Caco-2 (cell line): Measurements from ENCODE around the gene VSIR. TPM values are rescaled to one million over a fixed set of nuclear protein-coding genes. Genes with fewer than 3 reads are reported as not detected.

Experiments used
- Bru-seq: library from RNA; stranded (reverse); fragments of 400-500 nt; gene quantifications from one replicate; lab custom pipeline; 2021; lab: Mats Ljungman, UMichigan
- BruChase-seq, 2 experiments: library from RNA; stranded (reverse); fragments of 400-500 nt; gene quantifications; one replicate each; lab custom pipeline; 2021; lab: Mats Ljungman, UMichigan
- BruUV-seq: library from RNA; stranded (reverse); fragments of 400-500 nt; replicated peaks from 2 replicates; lab custom pipeline; 2021; lab: Mats Ljungman, UMichigan
- CTCF ChIA-PET: fragments of 300-600 bp; sonication (Branson Sonifier 250); formaldehyde crosslinking; loops from one replicate; lab custom pipeline; 2022; ENCODE audit warnings: antibody characterized with exemption; lab: Charles Lee
- POLR2A ChIA-PET: fragments of 300-600 bp; sonication (Branson Sonifier 250); formaldehyde crosslinking; loops from one replicate; lab custom pipeline; 2022; ENCODE audit warnings: antibody characterized with exemption; lab: Charles Lee
- DNase-seq, 2 experiments: peaks; one replicate each; pipeline versions ENCODE4 v3.0.0 to v3.0.0-alpha.2; 2020 to 2022
- H3K27me3 ChIP-seq: replicated peaks from 2 replicates; pipeline ENCODE4 v1.6.0; 2011; ENCODE audit warnings: low read length; ENCODE audit not compliant: control insufficient read depth, insufficient read depth
- H3K36me3 ChIP-seq: 2 replicates; pipeline ENCODE4 v1.5.1; 2011; ENCODE audit warnings: low read length; ENCODE audit not compliant: control insufficient read depth, insufficient read depth
- H3K4me1 ChIP-seq: fragments of 250-450 bp; sonication (Bioruptor Pico); 2 replicates; pipeline ENCODE4 v1.5.1; 2020; ENCODE audit warnings: mild to moderate bottlenecking
- H3K4me3 ChIP-seq: 2 replicates; pipeline ENCODE4 v1.5.1; 2011; ENCODE audit warnings: low read depth, mild to moderate bottlenecking, control low read depth, low read length
- H3K9me3 ChIP-seq: fragments of 250-450 bp; sonication (Bioruptor Pico); 2 replicates; pipeline ENCODE4 v1.5.1; 2020; ENCODE audit warnings: mild to moderate bottlenecking, moderate library complexity
- H3K27ac Mint-ChIP-seq: one replicate; pipeline ENCODE4 v1.8.0; 2022; ENCODE audit warnings: mixed read lengths; ENCODE audit not compliant: unreplicated experiment
- H3K27me3 Mint-ChIP-seq: one replicate; pipeline ENCODE4 v1.8.0; 2022; ENCODE audit warnings: mixed read lengths; ENCODE audit not compliant: insufficient read depth, unreplicated experiment
- H3K36me3 Mint-ChIP-seq: one replicate; pipeline ENCODE4 v1.8.0; 2022; ENCODE audit warnings: mild to moderate bottlenecking, mixed read lengths; ENCODE audit not compliant: insufficient read depth, unreplicated experiment
- H3K4me1 Mint-ChIP-seq: one replicate; pipeline ENCODE4 v1.8.0; 2022; ENCODE audit warnings: low read depth, mixed read lengths; ENCODE audit not compliant: unreplicated experiment
- H3K4me3 Mint-ChIP-seq: one replicate; pipeline ENCODE4 v1.8.0; 2022; ENCODE audit warnings: mild to moderate bottlenecking, moderate library complexity, mixed read lengths; ENCODE audit not compliant: unreplicated experiment
- H3K9me3 Mint-ChIP-seq: one replicate; pipeline ENCODE4 v1.8.0; 2022; ENCODE audit warnings: mixed read lengths; ENCODE audit not compliant: unreplicated experiment
- CTCF ChIP-seq, 2 experiments: fragments of 200-600 bp in 1 of 2; IDR thresholded peaks; 1 replicate in 1 of 2; 2 replicates in 1 of 2; pipeline versions ENCODE4 v1.5.1 to v1.8.0; 2011 to 2022; ENCODE audit warnings: antibody characterized with exemption in 1 of 2, control low read depth in 1 of 2, inconsistent platforms in 1 of 2, low read depth in 1 of 2, low read length in 1 of 2, mild to moderate bottlenecking in 1 of 2, moderate library complexity in 1 of 2; ENCODE audit not compliant: insufficient read depth in 1 of 2, severe bottlenecking in 1 of 2, unreplicated experiment in 1 of 2
- intact Hi-C: fragments of 100-400 bp; cut with micrococcal nuclease; formaldehyde crosslinking; loops from one replicate; pipeline ENCODE4 v1.10.0; 2022; ENCODE audit not compliant: unreplicated experiment
- long read RNA-seq: library from polyadenylated mRNA; stranded (forward); transcript quantifications from one replicate; pipeline ENCODE4 v2.0.0, GENCODE V29; 2022
- total RNA-seq: library from RNA; stranded (reverse); gene quantifications from 2 replicates; pipeline ENCODE4 v1.2.3, GENCODE V29; 2022

The VSIR gene
- 41.9 and 44.0 TPM in 2 replicates for total RNA-seq
- percentile 64 among the genes with signal in this experiment for Bru-seq, nascent RNA
- BruChase-seq, experiment 1, labeled RNA remaining after a 2-hour chase = percentile 62 among the genes with signal in this experiment
- percentile 68 among the genes with signal in this experiment for BruChase-seq, experiment 2, labeled RNA remaining after a 6-hour chase
- long read RNA-seq, full-length matches to known transcripts = 150 of 172 reads
- long read RNA-seq, partial matches to known transcripts = 12 of 172 reads
- long read RNA-seq, other reads (novel, unspliced or antisense) = 10 of 172 reads

DNA sequence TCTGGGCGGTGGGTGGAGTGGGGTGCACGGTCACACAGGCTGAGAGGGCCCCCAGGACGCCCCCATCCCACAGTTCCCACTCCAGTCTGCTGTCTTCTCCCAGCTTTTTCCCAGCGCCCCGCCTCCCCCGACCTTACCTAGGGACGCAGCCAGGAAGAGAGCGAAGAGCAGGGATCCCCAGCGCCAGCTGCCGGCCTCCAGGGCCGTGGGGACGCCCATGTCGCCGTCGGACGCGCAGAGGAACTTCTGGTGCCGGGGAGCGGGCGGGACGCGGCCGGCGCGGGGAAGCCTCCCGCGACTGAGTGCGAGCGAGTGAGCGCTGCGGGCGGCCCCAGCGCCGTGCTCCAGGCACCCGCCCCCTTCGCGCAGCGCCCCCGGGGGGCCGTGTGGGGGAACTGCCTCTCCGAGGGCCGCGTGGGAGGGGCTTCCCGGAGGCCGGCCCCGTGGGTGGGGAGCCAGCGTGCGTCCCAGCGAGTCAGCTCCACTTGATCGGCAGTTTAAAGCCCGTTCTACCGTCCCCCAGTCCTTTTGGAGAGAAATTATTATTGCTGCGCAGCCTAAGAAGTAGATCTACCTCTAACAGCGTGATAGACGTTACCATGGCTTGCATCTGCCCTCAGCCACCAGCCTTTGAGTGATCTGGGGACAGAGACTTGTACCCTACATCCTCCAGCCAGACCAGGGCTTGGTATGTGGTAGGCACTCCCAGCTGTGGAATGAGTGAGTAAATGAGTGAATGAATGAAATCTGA lies at the start of gene VSIR:
VSIR (minus strand) TSS at position 300 of the 751 bp plus-strand sequence; CDS start at position 219, 81 bp downstream.
- intact Hi-C loops = loop anchor here (1.0 to 5.0 kb wide), 3 partner anchors 20 to 61 kb away; no protein-coding TSS in a partner anchor
- Histone ChIP-seq H3K4me3 (peak within 1 kb of the TSS; percentile 56), H3K4me1 (peaks cover 51% of the 10 kb centered on the region), H3K27me3 (no peaks in the 10 kb centered on the region), H3K9me3 (no peaks in the 10 kb centered on the region), H3K36me3 (no peaks in the 10 kb centered on the region; the same call in 1 of the 2 replicates)
- H3K36me3 Mint-ChIP-seq = no peaks in the 10 kb centered on the region
- H3K27me3 Mint-ChIP-seq = no peaks in the 10 kb centered on the region
- ChIA-PET CTCF (interaction anchor here (0.7 to 2.9 kb wide), 21 partner anchors 9 to 1756 kb away, joined by 3 to 22 read pairs (median 5); partner anchors contain the start of genes C10orf105 and SLC29A3), POLR2A (interaction anchor here (0.6 to 1.1 kb wide), 7 partner anchors 14 to 1640 kb away, joined by 3 to 5 read pairs (median 3); partner anchors contain the start of genes ANXA7 and PSAP)
- DNase-seq = peak; percentile 87 to 98
- H3K4me1 Mint-ChIP-seq = peaks cover 17% of the 10 kb centered on the region
- peak within 1 kb of the TSS; percentile 70 for H3K4me3 Mint-ChIP-seq
- peak within 1 kb of the TSS; percentile 61 for H3K27ac Mint-ChIP-seq
- TSS peak; percentile 70 for BruUV-seq
- TF ChIP-seq CTCF (IDR thresholded peaks at IDR 0.05; ENCODE audit: insufficient read depth in 1 of 2, low read depth in 1 of 2, low read length in 1 of 2, severe bottlenecking in 1 of 2, unreplicated experiment in 1 of 2) = peak; percentile 86 to 98
- H3K9me3 Mint-ChIP-seq = no peaks in the 10 kb centered on the region

- Mint-ChIP-seq H3K9me3 (no peaks in the 10 kb centered on the region), H3K4me3 (no peak overlapping the region), H3K4me1 (no peaks in the 10 kb centered on the region), H3K36me3 (peaks cover 100% of the 10 kb centered on the region), H3K27ac (no peak overlapping the region), H3K27me3 (no peaks in the 10 kb centered on the region)
- Histone ChIP-seq H3K4me1 (no peaks in the 10 kb centered on the region), H3K9me3 (no peaks in the 10 kb centered on the region), H3K4me3 (no peak overlapping the region), H3K27me3 (no peaks in the 10 kb centered on the region), H3K36me3 (peaks cover 25% of the 10 kb centered on the region)
- DNase-seq = no peak
- ChIA-PET CTCF (interaction anchor here (0.6 to 1.0 kb wide), 3 partner anchors 13 to 1707 kb away, joined by 3 to 4 read pairs (median 4); partner anchors contain the start of gene PSAP), POLR2A (no interaction called here)
- BruUV-seq = no TSS peak
- no peak for TF ChIP-seq CTCF (IDR thresholded peaks at IDR 0.05; ENCODE audit: insufficient read depth in 1 of 2, low read depth in 1 of 2, low read length in 1 of 2, severe bottlenecking in 1 of 2, unreplicated experiment in 1 of 2)
- intact Hi-C loops = no loop called here
These were observed 48.8 kb upstream of the VSIR start for GRCh38 chr10:71821909-71822763.
